GM21447 (cell line): ENCODE measurements around the gene OR6C2.
"Not testable (repeated sequence)": the region's sequence is repeated elsewhere in the genome, so short reads cannot be mapped to it uniquely, and the experiment has no call there.

Source experiments
- ATAC-seq: cut with Tn5 transposase; IDR thresholded peaks from one replicate; pipeline ENCODE4 v1.9.1; 2021; ENCODE audit not compliant: unreplicated experiment

OR6C2 gene

DNA sequence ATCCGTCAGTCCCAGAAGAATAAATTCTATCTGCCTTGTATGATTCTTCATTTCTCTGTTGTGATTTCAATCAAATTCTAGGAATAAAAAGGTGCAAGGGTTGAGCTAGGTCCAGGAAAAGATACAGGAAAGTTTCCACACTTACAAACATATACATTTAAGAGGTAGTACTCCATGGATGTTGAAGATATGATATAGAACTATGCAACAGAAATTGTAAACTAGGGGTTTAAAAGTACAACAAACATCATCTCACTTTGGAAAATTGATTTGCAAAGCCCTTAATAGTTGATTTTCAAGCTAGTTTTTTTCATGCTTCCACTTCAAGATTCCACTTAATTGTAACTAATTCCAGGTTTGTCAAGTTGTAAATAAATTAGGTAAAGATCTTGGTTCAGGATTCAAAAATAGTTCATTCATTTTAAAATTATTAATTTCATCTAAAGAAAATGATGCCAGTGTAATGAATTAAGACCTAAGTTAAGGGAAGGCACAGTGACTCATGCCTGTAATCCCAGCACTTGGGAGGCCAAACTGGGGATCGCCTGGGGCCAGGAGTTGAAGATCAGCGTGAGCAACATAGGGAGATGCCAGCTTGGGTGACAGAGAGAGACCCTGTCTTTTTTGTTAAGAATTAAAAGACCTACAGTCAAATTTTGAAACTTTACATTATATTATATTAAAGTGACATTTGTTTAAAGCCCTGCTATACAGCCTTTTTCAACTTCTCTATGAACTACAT is 26.4 kb downstream of the OR6C2 start, which contains the start of gene OR6C70:
OR6C70 (minus strand) TSS at position 51 of the 742 bp plus-strand sequence; CDS start at position 51, 0 bp downstream.
- no peak for ATAC-seq

- no peak for ATAC-seq
Observed at GRCh38 chr12:55472264-55472663, 28.4 kb downstream of the OR6C2 start.

GRCh38 chr12:55479136-55479535 is 35.3 kb downstream of the OR6C2 start:
- not testable (repeated sequence) for ATAC-seq

GRCh38 chr12:55484284-55484683 is 40.4 kb downstream of the OR6C2 start:
- not testable (repeated sequence) for ATAC-seq

- ATAC-seq: no peak
Observed at GRCh38 chr12:55492078-55492477, 48.2 kb downstream of the OR6C2 start, which contains the start of gene OR6C68. Gene OR6C68 (plus strand): TSS chr12:55492378. CDS start chr12:55492378, 0 bp downstream.

DNA sequence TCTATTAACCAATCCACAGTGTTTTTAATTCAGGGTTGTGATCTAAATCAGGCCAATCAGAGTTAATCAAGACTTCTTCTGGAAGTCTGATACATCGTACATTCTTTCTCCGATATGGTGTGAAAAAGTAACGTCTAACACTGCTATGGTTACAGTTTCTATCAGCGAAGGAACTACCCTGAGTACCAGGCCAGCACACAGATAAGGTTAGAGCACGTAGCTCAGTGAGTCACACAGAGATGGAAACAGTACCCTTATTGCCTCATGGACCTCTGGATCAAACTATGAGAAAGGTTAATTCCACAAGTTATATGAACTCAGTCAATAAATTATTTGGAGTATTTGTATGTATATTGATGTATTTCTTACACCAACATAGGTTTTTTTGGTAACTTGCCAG is 51.6 kb downstream of the OR6C2 start:
- ATAC-seq: no peak

GRCh38 chr12:55499231-55499630 is 55.4 kb downstream of the OR6C2 start:
- no peak for ATAC-seq

DNA sequence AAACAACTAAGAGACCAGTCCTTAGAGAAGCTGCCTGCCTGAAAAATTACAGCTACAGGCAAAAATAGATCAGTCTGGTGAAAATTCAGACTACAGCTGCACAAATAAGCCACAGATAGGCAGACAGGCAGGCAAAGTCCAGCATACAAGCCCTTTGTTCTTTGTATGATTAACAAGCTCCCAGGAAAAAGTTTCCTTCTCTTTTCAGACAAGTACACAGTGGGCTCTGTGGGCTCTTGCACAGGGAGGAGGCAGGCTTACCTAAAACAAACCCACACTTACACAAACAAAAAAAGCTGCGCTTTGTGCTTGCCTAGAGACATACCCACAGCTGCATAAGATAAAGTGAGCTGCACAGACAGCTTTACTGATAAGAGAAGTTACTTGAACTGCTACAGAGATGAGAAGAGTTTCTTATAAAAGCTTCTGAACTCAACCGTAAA is 56.0 kb downstream of the OR6C2 start:
- no peak for ATAC-seq

DNA sequence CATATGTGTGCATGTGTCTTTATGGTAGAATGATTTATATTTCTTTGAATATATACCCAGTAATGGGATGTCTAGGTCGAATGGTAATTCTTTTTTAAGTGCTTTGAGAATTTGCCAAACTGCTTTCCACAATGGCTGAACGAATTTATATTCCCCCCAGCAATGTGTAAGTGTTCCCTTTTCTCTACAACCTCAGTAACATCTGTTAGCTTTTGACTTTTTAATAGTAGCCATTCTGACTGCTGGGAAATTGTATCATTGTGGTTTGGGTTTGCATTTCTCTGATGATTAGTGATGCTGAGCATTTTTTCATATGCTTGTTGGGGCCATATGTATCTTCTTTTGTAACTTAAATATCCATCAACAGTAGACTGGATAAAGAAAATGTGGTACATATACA is 57.7 kb downstream of the OR6C2 start:
- ATAC-seq: no peak
